GM10847 (cell line): ENCODE results near the gene LSM3.

ENCODE experiments used
- POLR2A ChIP-seq: IDR thresholded peaks from 2 replicates; pipeline ENCODE4 v1.6.1; 2011; ENCODE audit not compliant: insufficient read length; ENCODE audit errors: extremely low read depth

The LSM3 gene

DNA sequence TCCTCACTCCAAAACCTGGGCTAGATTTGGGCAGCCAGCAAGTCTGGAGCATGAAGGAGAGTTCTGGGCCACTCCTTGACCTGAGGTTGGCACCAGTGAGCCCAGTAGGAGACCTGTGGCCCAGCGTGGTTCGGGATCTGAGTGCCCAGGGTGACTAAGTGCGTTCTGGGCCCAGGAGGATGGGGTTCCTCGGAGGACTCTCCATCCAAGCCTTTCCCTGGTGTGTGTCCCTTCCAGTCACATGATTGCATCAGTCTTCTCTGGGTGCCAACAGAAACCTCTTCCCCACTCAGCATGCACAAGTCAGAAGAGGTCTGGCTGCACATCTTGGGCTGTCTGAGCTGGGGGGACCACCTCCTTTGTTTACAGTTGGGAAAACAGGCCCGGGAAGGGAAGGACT, 38.8 kb upstream of the LSM3 start:
- TF ChIP-seq POLR2A: no peak

DNA sequence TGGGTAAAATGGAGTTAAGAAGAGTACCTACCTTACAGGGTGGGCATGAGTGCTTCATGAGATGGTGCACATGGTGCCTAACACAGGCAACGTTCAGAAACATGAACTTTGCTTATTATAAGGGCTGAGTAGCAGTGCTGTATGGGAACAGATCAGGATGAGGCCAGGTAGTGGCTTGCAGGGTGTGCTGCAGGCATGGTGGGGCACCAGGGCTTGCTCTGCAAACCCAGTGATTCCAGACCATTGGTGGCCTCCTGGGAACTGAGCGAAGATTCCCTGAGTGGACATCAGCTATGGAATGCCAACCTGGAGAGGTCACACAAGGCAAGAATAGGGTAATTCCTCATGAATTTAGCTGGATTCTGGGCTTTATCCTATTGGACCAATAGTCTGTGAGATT, 37.9 kb upstream of the LSM3 start:
- no peak for TF ChIP-seq POLR2A

- no peak for TF ChIP-seq POLR2A
Measured at GRCh38 chr3:14141144-14141543, 37.5 kb upstream of the LSM3 start.

- TF ChIP-seq POLR2A: no peak
Measured at GRCh38 chr3:14141602-14142341, 36.8 kb upstream of the LSM3 start.

DNA sequence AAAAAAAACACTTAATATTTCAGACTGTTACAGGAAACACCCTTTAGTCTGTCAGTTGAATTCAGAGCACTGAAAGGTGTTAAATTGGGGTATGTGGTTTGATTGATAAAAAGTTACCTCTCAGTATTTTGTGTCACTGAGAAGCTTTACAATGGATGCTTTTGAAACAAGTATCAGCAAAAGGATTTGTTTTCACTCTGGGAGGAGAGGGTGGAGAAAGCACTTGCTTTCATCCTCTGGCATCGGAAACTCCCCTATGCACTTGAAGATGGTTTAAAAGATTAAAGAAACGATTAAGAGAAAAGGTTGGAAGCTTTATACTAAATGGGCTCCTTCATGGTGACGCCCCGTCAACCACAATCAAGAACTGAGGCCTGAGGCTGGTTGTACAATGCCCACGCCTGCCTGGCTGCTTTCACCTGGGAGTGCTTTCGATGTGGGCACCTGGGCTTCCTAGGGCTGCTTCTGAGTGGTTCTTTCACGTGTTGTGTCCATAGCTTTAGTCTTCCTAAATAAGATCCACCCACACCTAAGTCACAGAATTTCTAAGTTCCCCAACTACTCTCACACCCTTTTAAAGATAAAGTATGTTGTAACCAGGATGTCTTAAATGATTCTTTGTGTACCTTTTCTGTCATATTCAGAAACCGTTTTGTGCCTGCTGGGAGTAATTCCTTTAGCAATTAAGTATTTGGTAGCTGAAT, 35.9 kb upstream of the LSM3 start:
- TF ChIP-seq POLR2A: no peak

DNA sequence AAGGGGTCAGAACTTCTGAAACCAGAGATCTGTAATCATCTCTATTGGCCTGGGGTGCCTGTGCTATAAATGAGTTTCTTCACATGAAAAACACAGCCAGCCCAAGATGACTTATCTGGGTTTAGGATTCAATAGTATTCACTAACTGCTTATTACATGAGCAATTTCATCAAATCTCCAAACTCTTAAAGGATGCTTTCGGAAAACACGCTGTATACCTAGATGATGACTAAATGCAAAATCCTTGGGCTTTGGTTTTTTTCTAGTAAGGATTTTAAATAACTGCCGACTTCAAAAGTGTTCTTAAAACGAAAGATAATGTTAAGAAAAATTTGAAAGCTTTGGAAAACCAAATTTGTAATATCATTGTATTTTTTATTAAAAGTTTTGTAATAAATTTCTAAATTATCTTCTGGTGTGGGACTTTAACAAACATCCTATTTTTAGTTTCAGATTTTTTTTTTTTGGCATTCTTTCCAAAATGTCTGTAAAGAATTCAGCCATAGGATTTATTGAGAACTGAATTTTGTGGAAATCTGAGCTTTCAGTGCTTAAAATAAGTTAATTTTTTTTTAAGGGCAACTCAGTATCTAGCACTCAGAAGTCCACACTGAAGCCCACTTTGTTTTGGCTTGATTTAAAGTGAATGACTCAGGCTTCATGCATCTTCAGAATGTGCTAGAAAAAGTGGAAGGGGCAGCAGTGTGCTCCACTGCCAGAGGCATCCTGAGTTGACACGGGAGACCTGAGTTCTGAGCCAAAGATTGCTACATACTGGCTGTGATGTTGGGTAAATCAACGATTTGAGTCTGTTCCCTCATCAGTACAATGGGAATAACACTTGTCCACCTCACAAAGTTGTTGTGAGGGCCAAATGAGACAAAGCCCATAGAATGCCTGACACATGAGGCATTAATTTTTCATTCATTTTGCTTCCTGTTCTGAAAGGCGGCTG, 35.1 kb upstream of the LSM3 start:
- TF ChIP-seq POLR2A: no peak

DNA sequence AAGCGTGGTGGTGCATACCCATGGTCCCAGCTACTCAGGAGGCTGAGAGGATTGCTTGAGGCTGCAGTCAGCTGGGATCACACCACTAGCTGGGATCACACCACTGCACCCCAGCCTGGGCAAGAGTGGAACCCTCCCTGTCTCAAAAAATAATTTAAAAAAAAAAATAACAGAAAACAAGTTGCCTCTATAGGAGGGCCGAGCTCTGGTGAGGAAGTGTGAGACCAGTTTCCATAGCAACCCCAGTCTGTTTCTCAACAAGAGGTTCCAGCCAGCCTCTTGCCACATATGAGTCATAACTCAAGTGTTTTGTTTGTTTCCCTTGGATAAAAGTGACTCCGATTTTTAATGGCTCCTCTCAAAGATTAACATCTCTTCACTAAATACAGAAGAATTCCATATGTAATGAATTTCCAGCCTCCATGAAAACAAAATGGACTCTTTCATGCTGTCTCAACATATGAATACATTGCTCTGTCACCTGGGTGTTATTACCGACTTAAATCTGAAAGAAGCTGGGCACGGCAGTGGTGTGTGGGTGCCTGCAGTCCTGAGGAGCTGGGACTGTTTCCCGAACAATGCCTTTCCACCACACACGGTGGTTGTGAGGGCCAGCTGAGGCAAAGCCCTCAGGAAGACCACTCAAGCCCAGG, 34.1 kb upstream of the LSM3 start:
- TF ChIP-seq POLR2A: no peak

- no peak for TF ChIP-seq POLR2A
Measured at GRCh38 chr3:14145236-14145635, 33.4 kb upstream of the LSM3 start.

GRCh38 chr3:14145670-14146380, 32.8 kb upstream of the LSM3 start:
- no peak for TF ChIP-seq POLR2A

- no peak for TF ChIP-seq POLR2A
Measured at GRCh38 chr3:14146381-14147065, 32.1 kb upstream of the LSM3 start.

GRCh38 chr3:14147066-14147435, 31.6 kb upstream of the LSM3 start:
- TF ChIP-seq POLR2A: no peak

GRCh38 chr3:14147617-14148016, 31.0 kb upstream of the LSM3 start:
- no peak for TF ChIP-seq POLR2A

- TF ChIP-seq POLR2A: no peak
Measured at GRCh38 chr3:14148041-14148985, 30.3 kb upstream of the LSM3 start.
